Activated CD8-positive, alpha-beta memory T cell treated with anti-CD3 and anti-CD28 coated beads, Interleukin-2, amount 10 ng/mL, durations not matched to agents 7 days and 5 days (primary cell): Measurements from ENCODE around the gene ABTB2. TPM values are rescaled to one million over a fixed set of nuclear protein-coding genes. Genes with fewer than 3 reads are reported as not detected.

Source experiments
- ATAC-seq: fragments of 150-1000 bp; cut with Tn5 transposase; one replicate; pipeline ENCODE4 v1.10.0; 2021; ENCODE audit warnings: moderate library complexity
- CTCF ChIA-PET: fragments of 350-600 bp; sonication (Branson Sonifier 250); formaldehyde crosslinking; loops from one replicate; lab custom pipeline; 2021; ENCODE audit warnings: antibody characterized with exemption; lab: Charles Lee
- DNase-seq: peaks from one replicate; pipeline ENCODE4 v3.0.0-alpha.2; 2020
- H3K27ac Mint-ChIP-seq: one replicate; pipeline ENCODE4 v1.8.0; 2021; ENCODE audit warnings: mild to moderate bottlenecking, mixed read lengths
- H3K27me3 Mint-ChIP-seq: one replicate; pipeline ENCODE4 v1.8.0; 2021; ENCODE audit warnings: mixed read lengths
- H3K36me3 Mint-ChIP-seq: one replicate; pipeline ENCODE4 v1.8.0; 2021; ENCODE audit warnings: mild to moderate bottlenecking, mixed read lengths
- H3K4me1 Mint-ChIP-seq: one replicate; pipeline ENCODE4 v1.8.0; 2021; ENCODE audit warnings: mixed read lengths
- H3K4me3 Mint-ChIP-seq: one replicate; pipeline ENCODE4 v1.8.0; 2021; ENCODE audit warnings: mild to moderate bottlenecking, moderate library complexity, mixed read lengths
- H3K9me3 Mint-ChIP-seq: one replicate; pipeline ENCODE4 v1.8.0; 2022; ENCODE audit warnings: low read depth, mixed read lengths
- total RNA-seq, 2 experiments: library from RNA; stranded (reverse); gene quantifications; one replicate each; pipeline ENCODE4 v1.2.3, GENCODE V29; 2021

The ABTB2 gene
- total RNA-seq, 2 experiments from 2014 or later = 3.8 to 16.8 TPM

- no peak for ATAC-seq
- CTCF ChIA-PET = interaction anchor here (1.1 kb wide), 1 partner anchor 161 kb away, joined by 6 read pairs; no protein-coding TSS in a partner anchor
- Mint-ChIP-seq H3K27ac (no peak overlapping the region), H3K4me3 (no peak overlapping the region), H3K9me3 (no peaks in the 10 kb centered on the region), H3K36me3 (no peaks in the 10 kb centered on the region), H3K27me3 (peaks cover 20% of the 10 kb centered on the region), H3K4me1 (peaks cover 33% of the 10 kb centered on the region)
- no peak for DNase-seq
Observed at GRCh38 chr11:34335801-34336200, 22.0 kb downstream of the ABTB2 start.

- DNase-seq (no peak), ATAC-seq (no peak)
- Mint-ChIP-seq H3K36me3 (no peaks in the 10 kb centered on the region), H3K4me3 (peak overlapping the region; percentile 31), H3K9me3 (no peaks in the 10 kb centered on the region), H3K4me1 (peaks cover 31% of the 10 kb centered on the region), H3K27me3 (peaks cover 23% of the 10 kb centered on the region), H3K27ac (no peak overlapping the region)
- CTCF ChIA-PET = interaction anchor here (1.1 kb wide), 1 partner anchor 161 kb away, joined by 6 read pairs; no protein-coding TSS in a partner anchor
Observed at GRCh38 chr11:34335331-34335730, 22.5 kb downstream of the ABTB2 start.

GRCh38 chr11:34333787-34334186, 24.0 kb downstream of the ABTB2 start:
- Mint-ChIP-seq H3K9me3 (no peaks in the 10 kb centered on the region), H3K36me3 (no peaks in the 10 kb centered on the region), H3K27me3 (peaks cover 31% of the 10 kb centered on the region), H3K27ac (no peak overlapping the region), H3K4me1 (peaks cover 17% of the 10 kb centered on the region), H3K4me3 (no peak overlapping the region)
- ATAC-seq (no peak), DNase-seq (no peak)
- CTCF ChIA-PET = no interaction called here

- no peak for DNase-seq
- Mint-ChIP-seq H3K4me1 (peaks cover 15% of the 10 kb centered on the region), H3K4me3 (no peak overlapping the region), H3K27ac (no peak overlapping the region), H3K27me3 (peaks cover 36% of the 10 kb centered on the region), H3K9me3 (no peaks in the 10 kb centered on the region), H3K36me3 (no peaks in the 10 kb centered on the region)
- ATAC-seq = no peak
- CTCF ChIA-PET = no interaction called here
Observed at GRCh38 chr11:34332524-34332923, 25.3 kb downstream of the ABTB2 start.

DNA sequence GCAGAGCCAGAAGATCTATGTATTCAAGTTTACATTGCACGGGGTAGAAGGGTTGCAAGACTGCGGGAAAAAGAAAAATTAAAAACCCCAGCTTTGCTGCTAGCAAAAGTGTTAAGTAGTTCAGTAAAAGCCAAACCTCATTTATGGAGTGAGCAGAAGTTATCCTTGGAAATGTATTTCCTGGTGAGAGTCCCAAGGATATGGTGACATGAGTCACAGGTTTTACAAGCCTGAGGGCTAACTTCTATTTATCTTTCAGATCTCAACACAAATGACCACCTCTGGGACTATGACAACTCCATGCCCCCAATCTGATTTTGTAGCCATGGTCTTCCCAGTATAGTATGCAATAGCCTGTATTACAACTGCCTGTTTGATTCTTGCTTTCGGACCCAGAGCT, 26.1 kb downstream of the ABTB2 start:
- H3K27me3 Mint-ChIP-seq = peaks cover 36% of the 10 kb centered on the region
- CTCF ChIA-PET = no interaction called here

DNA sequence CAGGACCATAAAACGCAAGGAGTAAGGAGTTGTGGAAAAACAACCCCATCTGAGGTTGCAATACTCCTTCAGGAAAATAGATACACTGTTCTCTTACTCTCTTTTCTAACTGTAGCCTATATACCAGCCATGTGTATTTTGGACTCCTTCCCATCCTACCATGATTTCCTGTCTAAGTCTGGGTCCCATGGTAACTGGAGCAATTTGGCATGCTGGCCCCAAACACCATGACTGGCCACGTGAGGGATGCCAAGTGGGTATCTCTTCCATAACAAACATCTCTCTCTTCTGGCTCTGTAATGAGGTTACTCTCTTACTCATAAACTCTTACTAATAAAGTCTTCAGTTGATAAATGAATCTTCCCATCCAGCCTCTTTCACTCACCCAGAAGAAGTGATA, 26.5 kb downstream of the ABTB2 start:
- Mint-ChIP-seq H3K9me3 (no peaks in the 10 kb centered on the region), H3K27me3 (peaks cover 36% of the 10 kb centered on the region), H3K27ac (no peak overlapping the region), H3K4me3 (no peak overlapping the region), H3K4me1 (peaks cover 12% of the 10 kb centered on the region), H3K36me3 (no peaks in the 10 kb centered on the region)
- ATAC-seq = no peak
- no peak for DNase-seq
- CTCF ChIA-PET = interaction anchor here (1.5 kb wide), 1 partner anchor 157 kb away, joined by 4 read pairs; no protein-coding TSS in a partner anchor

More for the DNA sequence above, 26.1 kb downstream of the ABTB2 start:
- ATAC-seq (no peak), DNase-seq (no peak)
- H3K4me3 Mint-ChIP-seq = no peak overlapping the region
- no peaks in the 10 kb centered on the region for H3K9me3 Mint-ChIP-seq
- H3K27ac Mint-ChIP-seq = no peak overlapping the region
- H3K36me3 Mint-ChIP-seq = no peaks in the 10 kb centered on the region
- peaks cover 14% of the 10 kb centered on the region for H3K4me1 Mint-ChIP-seq

DNA sequence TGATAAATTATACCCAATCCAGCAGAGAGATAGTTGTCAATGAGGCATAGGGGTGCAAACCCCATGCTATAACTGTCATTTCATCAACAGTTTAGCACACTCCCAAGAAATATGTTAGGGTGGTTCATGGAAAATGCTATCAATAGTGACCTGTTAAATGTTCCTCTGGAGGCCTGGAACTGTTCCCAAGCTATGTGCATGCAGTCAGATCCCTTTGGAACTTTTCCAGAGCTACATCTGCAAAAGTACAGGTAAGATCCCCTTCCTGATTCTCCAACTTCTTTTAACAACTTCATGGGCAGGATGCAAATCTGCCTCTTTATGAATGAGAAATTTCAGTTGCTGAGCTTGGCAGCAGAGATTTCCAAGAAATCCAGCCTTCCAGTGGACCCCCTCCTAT, 27.2 kb downstream of the ABTB2 start:
- CTCF ChIA-PET = interaction anchor here (0.6 to 1.5 kb wide), 2 partner anchors 83 to 156 kb away, joined by 3 to 4 read pairs; no protein-coding TSS in a partner anchor
- ATAC-seq (no peak), DNase-seq (no peak)
- peaks cover 38% of the 10 kb centered on the region for H3K27me3 Mint-ChIP-seq
- H3K4me3 Mint-ChIP-seq = no peak overlapping the region
- H3K9me3 Mint-ChIP-seq = no peaks in the 10 kb centered on the region
- H3K4me1 Mint-ChIP-seq = peaks cover 10% of the 10 kb centered on the region
- H3K27ac Mint-ChIP-seq = no peak overlapping the region
- H3K36me3 Mint-ChIP-seq = no peaks in the 10 kb centered on the region

DNA sequence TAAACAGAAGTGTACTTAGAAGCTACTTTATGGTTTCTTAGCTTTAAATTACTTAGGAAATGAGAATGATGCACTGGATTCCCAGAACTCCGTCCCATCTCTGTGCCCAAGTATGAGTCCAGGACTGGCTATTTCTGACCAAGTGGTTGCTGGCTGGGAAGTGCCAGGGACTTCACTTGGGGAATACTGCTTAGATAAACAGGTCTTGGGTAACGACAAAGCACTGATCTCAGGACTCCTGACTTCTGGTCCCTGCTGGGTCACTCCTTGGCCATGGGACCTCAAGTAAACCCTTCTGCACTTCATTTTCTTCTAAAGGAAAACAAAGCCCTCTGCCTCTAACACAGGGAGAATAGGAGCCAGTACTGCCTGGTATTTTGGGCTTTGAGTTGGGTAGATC, 27.9 kb downstream of the ABTB2 start:
- CTCF ChIA-PET = interaction anchor here (1.5 kb wide), 1 partner anchor 155 kb away, joined by 4 read pairs; no protein-coding TSS in a partner anchor
- H3K36me3 Mint-ChIP-seq = no peaks in the 10 kb centered on the region
- H3K27ac Mint-ChIP-seq = no peak overlapping the region
- peaks cover 4% of the 10 kb centered on the region for H3K4me1 Mint-ChIP-seq
- DNase-seq = no peak
- ATAC-seq = no peak
- H3K27me3 Mint-ChIP-seq = peaks cover 41% of the 10 kb centered on the region
- H3K4me3 Mint-ChIP-seq = no peak overlapping the region
- H3K9me3 Mint-ChIP-seq = no peaks in the 10 kb centered on the region

DNA sequence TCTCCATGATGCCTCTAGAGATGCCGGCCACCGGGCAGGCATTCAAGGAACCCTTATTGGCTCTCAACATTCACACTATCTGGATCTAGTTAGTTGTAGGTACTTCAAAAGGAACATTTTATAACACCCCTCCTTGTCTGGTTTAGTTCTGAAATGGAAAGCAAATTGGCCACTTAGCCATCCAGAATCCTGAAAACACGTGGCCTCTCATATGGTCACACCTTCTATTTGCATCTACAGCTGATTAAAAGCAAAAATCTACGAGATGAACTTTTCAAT, 29.2 kb downstream of the ABTB2 start:
- Mint-ChIP-seq H3K4me1 (no peaks in the 10 kb centered on the region), H3K36me3 (no peaks in the 10 kb centered on the region), H3K27ac (no peak overlapping the region), H3K9me3 (no peaks in the 10 kb centered on the region), H3K27me3 (peaks cover 42% of the 10 kb centered on the region), H3K4me3 (no peak overlapping the region)
- DNase-seq (no peak), ATAC-seq (no peak)
- CTCF ChIA-PET = no interaction called here

DNA sequence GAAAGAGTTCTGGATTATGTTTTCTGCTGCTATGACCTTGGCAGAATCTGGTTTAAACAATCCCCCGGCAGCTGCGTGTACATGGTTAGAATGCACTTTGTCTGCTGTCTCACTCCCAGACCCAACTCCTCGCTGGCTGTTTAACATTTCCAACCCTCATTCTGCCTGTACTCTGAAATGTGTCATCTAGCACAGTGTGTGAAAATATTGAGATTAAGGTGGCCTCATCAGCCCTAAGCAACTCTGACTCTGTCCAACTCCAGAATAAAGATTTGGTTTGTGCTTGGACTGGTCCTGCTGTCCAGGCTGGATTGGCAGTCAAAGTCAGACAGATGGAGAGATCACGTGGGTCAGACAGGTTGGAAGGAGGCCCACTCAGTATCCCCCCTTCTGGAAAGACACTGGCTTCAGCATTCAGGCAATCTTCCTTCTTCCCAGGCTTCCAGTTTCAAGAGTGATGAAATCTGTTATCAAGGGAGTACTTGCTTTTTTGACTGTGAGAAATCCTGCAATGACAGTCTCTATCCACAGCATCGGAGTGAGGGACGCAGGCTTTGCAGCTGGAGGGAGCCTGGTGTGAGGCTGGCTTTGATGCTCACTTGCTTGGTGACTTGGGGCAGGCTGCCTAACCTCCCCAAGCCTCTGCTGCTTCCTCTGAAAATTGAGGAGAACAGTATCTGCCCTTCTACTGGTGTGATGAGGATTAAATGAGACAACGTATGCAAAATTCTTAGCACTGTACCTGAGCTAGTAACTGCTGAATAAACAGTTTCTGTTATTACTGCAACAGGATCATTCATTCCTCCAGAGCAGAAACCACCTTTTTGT, 29.8 kb downstream of the ABTB2 start:
- Mint-ChIP-seq H3K27me3 (peaks cover 40% of the 10 kb centered on the region), H3K4me1 (no peaks in the 10 kb centered on the region), H3K9me3 (no peaks in the 10 kb centered on the region), H3K4me3 (no peak overlapping the region), H3K36me3 (no peaks in the 10 kb centered on the region), H3K27ac (no peak overlapping the region)
- ATAC-seq (no peak), DNase-seq (no peak)
- CTCF ChIA-PET = no interaction called here

DNA sequence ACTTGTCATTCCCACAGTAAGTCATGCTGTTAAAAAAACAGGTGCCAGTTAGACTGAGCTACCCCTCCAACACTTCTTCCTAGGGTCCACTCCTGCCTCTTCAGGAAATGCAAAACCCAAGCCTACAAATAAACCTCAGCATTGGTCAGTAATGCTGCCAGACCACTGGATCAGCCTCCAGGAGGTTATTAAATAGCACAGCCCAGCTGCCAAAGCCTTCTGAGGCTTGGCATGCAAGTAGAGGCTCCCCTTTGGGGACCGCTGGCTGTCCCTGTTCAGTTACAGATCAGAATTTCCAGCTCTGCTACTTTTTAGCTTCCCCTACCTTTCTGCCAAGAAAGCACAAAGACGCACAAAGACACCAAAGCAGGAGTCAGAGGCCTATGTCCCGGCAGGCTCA, 33.3 kb downstream of the ABTB2 start:
- CTCF ChIA-PET = no interaction called here
- Mint-ChIP-seq H3K27ac (no peak overlapping the region), H3K4me3 (no peak overlapping the region), H3K27me3 (peaks cover 22% of the 10 kb centered on the region), H3K36me3 (no peaks in the 10 kb centered on the region), H3K4me1 (no peaks in the 10 kb centered on the region), H3K9me3 (no peaks in the 10 kb centered on the region)
- DNase-seq = no peak
- ATAC-seq = no peak

GRCh38 chr11:34323601-34324000, 34.2 kb downstream of the ABTB2 start:
- Mint-ChIP-seq H3K27ac (no peak overlapping the region), H3K4me1 (no peaks in the 10 kb centered on the region), H3K27me3 (peaks cover 14% of the 10 kb centered on the region), H3K4me3 (no peak overlapping the region), H3K36me3 (no peaks in the 10 kb centered on the region), H3K9me3 (no peaks in the 10 kb centered on the region)
- ATAC-seq (no peak), DNase-seq (no peak)
- CTCF ChIA-PET = no interaction called here

DNA sequence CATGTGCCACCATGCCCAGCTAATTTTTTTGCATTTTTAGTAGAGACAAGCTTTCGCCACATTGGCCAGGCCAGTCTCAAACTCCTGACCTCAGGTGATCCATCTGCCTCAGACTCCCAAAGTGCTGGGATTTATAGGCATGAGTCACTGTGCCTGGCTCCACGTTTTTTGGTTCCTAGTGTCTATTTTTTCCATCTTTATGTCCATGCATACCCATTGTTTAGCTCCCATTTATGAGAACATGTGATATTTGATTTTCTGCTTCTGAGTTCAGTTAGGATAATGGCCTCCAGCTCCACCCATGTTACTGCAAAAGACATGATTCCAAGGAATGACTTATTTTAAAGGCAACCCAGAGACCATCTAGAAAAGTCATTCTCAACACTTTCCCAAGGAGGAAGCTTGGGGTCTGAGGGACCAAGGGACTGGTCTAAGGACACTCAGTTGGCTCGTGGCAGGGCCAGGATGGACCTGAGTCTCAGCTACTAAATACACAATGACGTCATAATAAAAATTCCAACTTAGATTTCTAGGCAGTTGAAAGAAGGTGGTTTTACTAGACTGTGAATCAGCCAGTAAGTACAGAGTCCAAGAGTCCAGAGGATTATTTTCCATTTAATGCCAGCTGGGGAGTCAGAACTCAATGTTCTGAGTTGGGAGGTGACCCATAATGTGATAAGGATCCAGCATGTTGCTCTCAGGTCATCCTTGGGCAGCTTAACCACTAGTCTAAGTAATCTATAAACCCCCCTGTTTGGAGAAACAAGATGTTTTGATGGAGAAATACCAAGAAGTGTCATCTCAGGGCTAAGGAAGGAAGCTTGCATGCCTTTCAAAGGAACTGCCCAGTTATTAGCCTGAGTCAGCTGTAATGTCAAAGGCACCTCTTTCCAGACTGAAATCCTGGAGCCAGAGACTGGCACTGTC, 39.4 kb downstream of the ABTB2 start:
- H3K27ac Mint-ChIP-seq = no peak overlapping the region
- H3K27me3 Mint-ChIP-seq = peaks cover 27% of the 10 kb centered on the region
- H3K9me3 Mint-ChIP-seq = no peaks in the 10 kb centered on the region
- peaks cover 9% of the 10 kb centered on the region for H3K4me1 Mint-ChIP-seq
- H3K4me3 Mint-ChIP-seq = no peak overlapping the region
- no peaks in the 10 kb centered on the region for H3K36me3 Mint-ChIP-seq
- CTCF ChIA-PET = no interaction called here
- DNase-seq (no peak), ATAC-seq (no peak)
